ENCODE results near the gene YES1. TPM values are rescaled to one million over a fixed set of nuclear protein-coding genes. Genes with fewer than 3 reads are reported as not detected.
A peak's percentile ranks its signal among the peaks of the same experiment; 100 is the strongest.

The YES1 gene
- total RNA-seq, 6 experiments from 2014 or later, result 30.6 to 57.8 (median 46.5) TPM

DNA sequence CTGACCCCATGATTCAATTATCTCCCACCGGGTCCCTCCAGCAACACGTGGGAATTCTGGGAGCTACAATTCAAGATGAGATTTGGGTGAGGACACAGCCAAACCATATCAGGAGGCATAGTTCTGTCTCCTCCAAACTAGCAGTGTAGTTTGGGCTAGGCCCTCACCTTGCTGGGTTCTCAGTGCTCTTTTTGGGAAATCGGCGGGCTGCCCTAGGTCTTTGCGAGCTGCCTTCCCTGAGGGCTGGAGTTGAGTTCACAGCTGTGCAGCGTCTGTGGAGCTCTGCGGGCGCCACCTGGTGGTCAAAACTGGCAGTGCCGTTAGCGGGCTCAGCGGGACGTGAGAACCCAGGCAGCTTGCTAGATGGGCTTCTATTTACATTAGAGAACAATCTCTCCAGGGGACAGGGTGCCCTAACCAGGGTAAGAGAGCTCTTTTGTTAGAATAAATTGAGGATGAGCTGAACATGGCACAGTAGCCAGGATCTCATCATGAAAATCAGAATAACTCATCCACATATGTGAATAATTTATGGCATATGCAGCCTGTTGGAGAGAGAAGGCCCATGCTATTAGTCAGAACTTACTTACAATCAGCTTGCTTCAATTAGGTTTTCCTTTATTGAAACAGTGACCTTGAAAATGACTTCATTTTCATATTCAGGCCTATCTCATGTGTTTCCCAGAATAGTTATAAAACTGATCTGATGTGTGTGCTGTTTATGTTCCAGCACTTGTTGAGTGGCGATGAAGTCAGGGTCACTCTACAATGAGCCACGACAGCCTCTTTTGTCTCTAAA lies 27.4 kb upstream of the YES1 start:
- H3K4me3 Mint-ChIP-seq, result no peak overlapping the region; the same call in 1 of the 2 replicates
- H3K9me3 Mint-ChIP-seq, result no peaks in the 10 kb centered on the region
- peaks cover 40% of the 10 kb centered on the region for H3K4me1 Mint-ChIP-seq (ENCODE audit: low read depth)

DNA sequence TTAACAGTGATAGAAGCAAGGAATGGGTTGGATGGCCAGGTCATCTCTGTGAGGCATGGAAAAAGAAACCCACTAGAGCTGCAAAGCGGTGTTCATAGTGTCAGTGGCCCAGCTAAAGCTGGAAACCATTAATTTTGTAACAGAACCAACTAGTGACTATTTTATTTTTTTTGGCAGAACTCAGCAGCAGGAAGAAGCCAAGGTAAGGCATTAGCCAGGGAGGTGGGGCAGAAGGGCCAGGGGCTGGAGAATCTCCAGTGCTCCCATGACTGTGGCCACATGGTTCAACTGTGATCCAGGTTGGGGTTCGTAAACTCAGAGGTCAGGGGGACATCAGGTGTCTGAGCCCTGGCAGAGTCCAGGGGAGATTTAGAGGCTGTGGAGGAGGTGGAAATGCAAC lies 25.9 kb upstream of the YES1 start:
- TF ChIP-seq, protein P1, sequence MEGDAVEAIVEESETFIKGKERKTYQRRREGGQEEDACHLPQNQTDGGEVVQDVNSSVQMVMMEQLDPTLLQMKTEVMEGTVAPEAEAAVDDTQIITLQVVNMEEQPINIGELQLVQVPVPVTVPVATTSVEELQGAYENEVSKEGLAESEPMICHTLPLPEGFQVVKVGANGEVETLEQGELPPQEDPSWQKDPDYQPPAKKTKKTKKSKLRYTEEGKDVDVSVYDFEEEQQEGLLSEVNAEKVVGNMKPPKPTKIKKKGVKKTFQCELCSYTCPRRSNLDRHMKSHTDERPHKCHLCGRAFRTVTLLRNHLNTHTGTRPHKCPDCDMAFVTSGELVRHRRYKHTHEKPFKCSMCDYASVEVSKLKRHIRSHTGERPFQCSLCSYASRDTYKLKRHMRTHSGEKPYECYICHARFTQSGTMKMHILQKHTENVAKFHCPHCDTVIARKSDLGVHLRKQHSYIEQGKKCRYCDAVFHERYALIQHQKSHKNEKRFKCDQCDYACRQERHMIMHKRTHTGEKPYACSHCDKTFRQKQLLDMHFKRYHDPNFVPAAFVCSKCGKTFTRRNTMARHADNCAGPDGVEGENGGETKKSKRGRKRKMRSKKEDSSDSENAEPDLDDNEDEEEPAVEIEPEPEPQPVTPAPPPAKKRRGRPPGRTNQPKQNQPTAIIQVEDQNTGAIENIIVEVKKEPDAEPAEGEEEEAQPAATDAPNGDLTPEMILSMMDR (IDR thresholded peaks at IDR 0.05), result no peak
- no peak for DNase-seq

More for the DNA sequence above, 27.4 kb upstream of the YES1 start:
- TF ChIP-seq, protein P1 (IDR thresholded peaks at IDR 0.05), result peak; percentile 100
- Mint-ChIP-seq H3K27me3 (ENCODE audit: insufficient read depth) (no peaks in the 10 kb centered on the region; the same call in none of the 2 replicates), H3K27ac (peak overlapping the region; percentile 61; the same call in 1 of the 2 replicates), H3K36me3 (ENCODE audit: low read depth) (no peaks in the 10 kb centered on the region)
- peak; percentile 72 for DNase-seq

DNA sequence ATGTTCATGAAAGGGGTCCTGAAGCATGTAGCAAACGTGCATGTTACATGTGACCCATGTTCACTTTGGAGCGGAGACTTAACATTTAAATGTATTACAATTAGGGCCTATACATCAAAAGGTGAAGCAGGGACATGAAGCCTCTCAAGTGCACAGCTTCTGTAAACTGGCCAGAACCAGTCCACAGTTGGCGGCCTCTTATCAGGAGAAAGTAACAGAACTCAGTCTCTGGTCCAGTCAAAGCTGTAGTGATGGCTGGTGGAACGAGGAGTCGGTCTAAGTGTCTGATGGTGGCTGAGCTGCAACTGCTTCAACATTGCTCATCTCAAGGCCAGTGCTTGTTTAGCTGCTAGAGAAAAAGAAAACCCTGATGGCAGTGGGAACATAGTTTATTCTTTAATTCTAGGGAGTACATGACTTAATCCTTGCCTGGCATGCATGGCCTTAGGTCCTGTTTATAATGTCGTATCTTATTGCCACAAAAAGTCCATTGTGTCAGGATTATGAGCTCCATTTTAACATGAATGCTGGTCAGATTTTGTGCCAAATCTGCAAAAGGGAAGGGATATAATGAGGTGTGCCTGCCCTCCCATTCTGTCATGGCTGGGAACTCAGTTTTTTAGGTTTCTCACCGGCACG lies 22.2 kb upstream of the YES1 start:
- Mint-ChIP-seq H3K27ac (no peak overlapping the region), H3K9me3 (no peaks in the 10 kb centered on the region), H3K4me1 (ENCODE audit: low read depth) (peaks cover 27% of the 10 kb centered on the region), H3K36me3 (ENCODE audit: low read depth) (no peaks in the 10 kb centered on the region), H3K4me3 (no peak overlapping the region), H3K27me3 (ENCODE audit: insufficient read depth) (peaks cover 5% of the 10 kb centered on the region; the same call in 1 of the 2 replicates)
- TF ChIP-seq, protein P1 (IDR thresholded peaks at IDR 0.05), result no peak
- DNase-seq, result no peak

More for the DNA sequence above, 25.9 kb upstream of the YES1 start:
- no peaks in the 10 kb centered on the region for H3K36me3 Mint-ChIP-seq (ENCODE audit: low read depth)
- peaks cover 2% of the 10 kb centered on the region for H3K27me3 Mint-ChIP-seq (ENCODE audit: insufficient read depth)
- H3K4me3 Mint-ChIP-seq, result no peak overlapping the region
- no peaks in the 10 kb centered on the region for H3K9me3 Mint-ChIP-seq
- peaks cover 40% of the 10 kb centered on the region for H3K4me1 Mint-ChIP-seq (ENCODE audit: low read depth)
- H3K27ac Mint-ChIP-seq, result no peak overlapping the region

DNA sequence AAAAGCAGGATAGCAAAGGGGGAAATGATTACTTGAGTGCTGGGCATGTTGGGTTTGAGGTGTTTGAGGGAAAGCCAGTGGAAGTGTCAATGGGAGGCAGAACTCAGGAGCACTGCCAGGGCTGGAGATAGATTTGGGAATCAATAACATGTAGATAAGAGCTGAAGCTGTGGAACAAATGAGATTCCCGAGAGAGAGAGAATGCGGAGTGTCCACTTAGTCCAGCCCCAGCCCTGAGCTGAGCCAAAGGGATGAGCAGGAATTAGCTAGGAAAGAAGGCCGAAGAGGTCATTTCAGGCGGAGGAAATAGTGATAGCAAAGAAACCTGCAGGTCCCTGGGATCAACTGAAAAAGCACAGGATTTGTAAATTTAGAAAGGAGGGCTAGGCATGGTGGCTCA lies 21.2 kb upstream of the YES1 start:
- H3K4me1 Mint-ChIP-seq (ENCODE audit: low read depth), result peaks cover 22% of the 10 kb centered on the region
- H3K27ac Mint-ChIP-seq, result no peak overlapping the region
- TF ChIP-seq, protein P1 (IDR thresholded peaks at IDR 0.05), result no peak
- no peaks in the 10 kb centered on the region for H3K9me3 Mint-ChIP-seq
- no peaks in the 10 kb centered on the region for H3K36me3 Mint-ChIP-seq (ENCODE audit: low read depth)
- DNase-seq, result no peak
- H3K27me3 Mint-ChIP-seq (ENCODE audit: insufficient read depth), result peaks cover 5% of the 10 kb centered on the region; the same call in 1 of the 2 replicates
- no peak overlapping the region for H3K4me3 Mint-ChIP-seq

DNA sequence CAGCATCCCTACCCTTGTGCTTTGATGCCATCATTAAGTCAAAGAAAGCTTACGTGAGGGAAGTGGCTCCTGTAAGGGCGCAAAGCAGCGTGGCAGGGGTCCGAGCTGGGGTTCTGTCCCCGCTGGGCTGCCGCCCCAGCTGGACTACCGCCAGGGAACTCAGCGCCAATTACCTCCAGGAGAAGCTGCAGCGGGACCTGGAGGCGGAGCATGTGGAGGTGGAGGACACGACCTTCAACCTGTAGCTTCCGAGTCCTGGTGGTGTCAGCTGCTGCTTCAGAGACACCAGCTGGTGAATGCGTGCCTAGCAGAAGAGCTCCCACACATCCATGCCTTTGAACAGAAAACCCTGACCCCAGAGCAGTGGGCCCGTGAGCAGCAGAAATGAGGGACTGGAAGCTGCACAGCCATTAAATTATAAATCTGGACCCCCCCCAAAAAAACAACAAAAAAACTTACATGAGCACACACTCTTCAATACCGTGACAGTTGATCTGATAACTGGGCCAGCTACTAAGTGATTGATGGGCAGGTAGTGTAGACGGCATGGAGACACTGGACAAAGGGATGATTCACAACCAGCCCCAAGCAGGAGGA lies 20.1 kb upstream of the YES1 start:
- peaks cover 5% of the 10 kb centered on the region for H3K27me3 Mint-ChIP-seq (ENCODE audit: insufficient read depth)
- DNase-seq, result no peak
- H3K27ac Mint-ChIP-seq, result no peak overlapping the region
- no peak overlapping the region for H3K4me3 Mint-ChIP-seq
- no peaks in the 10 kb centered on the region for H3K9me3 Mint-ChIP-seq
- no peaks in the 10 kb centered on the region for H3K36me3 Mint-ChIP-seq (ENCODE audit: low read depth)
- TF ChIP-seq, protein P1 (IDR thresholded peaks at IDR 0.05), result no peak
- H3K4me1 Mint-ChIP-seq (ENCODE audit: low read depth), result peaks cover 18% of the 10 kb centered on the region
